OCI-LY7 (cell line): ENCODE results near the gene VKORC1. TPM values are rescaled to one million over a fixed set of nuclear protein-coding genes. Genes with fewer than 3 reads are reported as not detected.

Experiments
- BruUV-seq: library from RNA; stranded (reverse); fragments of 400-500 nt; replicated peaks from 2 replicates; lab custom pipeline; 2021; lab: Mats Ljungman, UMichigan
- CTCF ChIA-PET: fragments of 300-600 bp; sonication (Branson Sonifier 250); formaldehyde crosslinking; loops from one replicate; lab custom pipeline; 2022; ENCODE audit warnings: antibody characterized with exemption; ENCODE audit not compliant: unreplicated experiment; lab: Charles Lee
- POLR2A ChIA-PET: fragments of 300-600 bp; sonication (Branson Sonifier 250); formaldehyde crosslinking; loops from one replicate; lab custom pipeline; 2022; ENCODE audit warnings: antibody characterized with exemption; lab: Charles Lee
- DNase-seq: peaks from one replicate; pipeline ENCODE4 v3.0.0-alpha.2; 2015; ENCODE audit warnings: low spot score
- H2AFZ ChIP-seq: fragments of 200-600 bp; sonication (generic), shearing (Covaris generic); 2 replicates; pipeline ENCODE4 v1.6.1; 2014; ENCODE audit warnings: mild to moderate bottlenecking, antibody characterized with exemption, low read length, moderate library complexity
- H3K27ac ChIP-seq: fragments of 200-600 bp; sonication (generic); 2 replicates; pipeline ENCODE4 v1.5.1; 2014; ENCODE audit warnings: mixed run types, low read depth, mild to moderate bottlenecking, moderate library complexity, low read length, inconsistent platforms; ENCODE audit not compliant: poor library complexity, severe bottlenecking
- H3K36me3 ChIP-seq: fragments of 200-600 bp; sonication (generic); 2 replicates; pipeline ENCODE4 v1.6.1; 2014; ENCODE audit warnings: mild to moderate bottlenecking, antibody characterized with exemption, low read length, moderate library complexity, mixed read lengths; ENCODE audit not compliant: insufficient read depth
- H3K4me1 ChIP-seq: fragments of 200-600 bp; sonication (generic); 2 replicates; pipeline ENCODE4 v1.5.1; 2014; ENCODE audit warnings: mild to moderate bottlenecking, low read length; ENCODE audit not compliant: insufficient read depth, poor library complexity, severe bottlenecking
- H3K4me2 ChIP-seq: fragments of 200-600 bp; sonication (generic); 2 replicates; pipeline ENCODE4 v1.6.1; 2014; ENCODE audit warnings: mild to moderate bottlenecking, low read length
- H3K4me3 ChIP-seq: fragments of 200-600 bp; sonication (generic); 2 replicates; pipeline ENCODE4 v1.5.1; 2014; ENCODE audit warnings: mild to moderate bottlenecking, low read depth, low read length; ENCODE audit not compliant: poor library complexity, severe bottlenecking
- H3K79me2 ChIP-seq: fragments of 200-600 bp; sonication (generic); 2 replicates; pipeline ENCODE4 v1.6.1; 2016; ENCODE audit warnings: low read depth, mild to moderate bottlenecking, low read length, moderate library complexity, mixed read lengths; ENCODE audit not compliant: insufficient read depth
- H3K9me2 ChIP-seq: fragments of 200-600 bp; sonication (generic); 2 replicates; pipeline ENCODE4 v1.6.1; 2016; ENCODE audit warnings: mild to moderate bottlenecking, low read length, mixed read lengths; ENCODE audit not compliant: insufficient read depth
- H3K9me3 ChIP-seq: fragments of 200-600 bp; sonication (generic); 2 replicates; pipeline ENCODE4 v1.6.1; 2014; ENCODE audit warnings: mild to moderate bottlenecking, mixed run types, low read length, mixed read lengths
- H4K20me1 ChIP-seq: fragments of 200-600 bp; sonication (generic); 2 replicates; pipeline ENCODE4 v1.6.1; 2014; ENCODE audit warnings: mild to moderate bottlenecking, antibody characterized with exemption, low read length, moderate library complexity, mixed read lengths; ENCODE audit not compliant: insufficient read depth
- CTCF ChIP-seq: fragments of 200-600 bp; sonication (generic); conservative IDR thresholded peaks from 2 replicates; pipeline ENCODE4 v1.5.1; 2014; ENCODE audit warnings: mild to moderate bottlenecking, antibody characterized with exemption, low read length, moderate library complexity, mixed read lengths
- EZH2phosphoT487 ChIP-seq: fragments of 200-600 bp; sonication (generic); IDR thresholded peaks from 2 replicates; pipeline ENCODE4 v1.6.1; 2018; ENCODE audit warnings: low read depth, borderline replicate concordance, mild to moderate bottlenecking, mixed run types, antibody characterized with exemption, low read length, moderate library complexity, mixed read lengths
- intact Hi-C: fragments of 100-400 bp; cut with micrococcal nuclease; formaldehyde crosslinking; loops from one replicate; pipeline ENCODE4 v1.10.0; 2022; ENCODE audit not compliant: unreplicated experiment
- total RNA-seq, 2 experiments: library from RNA; depleted of rRNA in 1 of 2; stranded (reverse); fragments of >200 nt in 1 of 2; shearing (Covaris generic) in 1 of 2; gene quantifications; 2 replicates each; pipeline ENCODE4 v1.2.3, GENCODE V29; 2014 to 2022

VKORC1 gene
- total RNA-seq, 2 experiments from 2014 or later, result 69.3 to 70.2 TPM

- peak overlapping the region; percentile 88 for H3K4me3 ChIP-seq
- H4K20me1 ChIP-seq, result no peaks in the 10 kb centered on the region
- H2AFZ ChIP-seq, result peak overlapping the region; percentile 75
- H3K9me3 ChIP-seq, result no peaks in the 10 kb centered on the region
- peaks cover 24% of the 10 kb centered on the region for H3K36me3 ChIP-seq
- TF ChIP-seq CTCF (no peak), EZH2phosphoT487 (no peak)
- CTCF ChIA-PET, result interaction anchor here (0.6 kb wide), 1 partner anchor 44 kb away, joined by 8 read pairs; the partner anchor contains the start of gene KAT8
- intact Hi-C loops, result loop anchor here (1.0 to 5.0 kb wide), 3 partner anchors 69 to 116 kb away; partner anchors contain the start of gene SETD1A
- H3K9me2 ChIP-seq, result no peaks in the 10 kb centered on the region
- H3K4me2 ChIP-seq, result peak overlapping the region; percentile 95
- POLR2A ChIA-PET, result interaction anchor here (0.5 to 1.7 kb wide), 5 partner anchors 19 to 386 kb away, joined by 3 to 7 read pairs (median 3); partner anchors contain the start of genes ARMC5, KAT8 and VKORC1
- peak; percentile 89 for DNase-seq
- peaks cover 15% of the 10 kb centered on the region for H3K4me1 ChIP-seq
- BruUV-seq, result TSS peak; percentile 73
- peaks cover 55% of the 10 kb centered on the region for H3K79me2 ChIP-seq
- peak overlapping the region; percentile 84 for H3K27ac ChIP-seq
These were observed 21.2 kb downstream of the VKORC1 start for GRCh38 chr16:31073142-31073969.

- H3K9me2 ChIP-seq, result no peaks in the 10 kb centered on the region
- peak; percentile 61 for DNase-seq
- H3K4me1 ChIP-seq, result peaks cover 15% of the 10 kb centered on the region
- peak overlapping the region; percentile 88 for H3K4me3 ChIP-seq
- no peak for TF ChIP-seq CTCF
- no peak for TF ChIP-seq EZH2phosphoT487
- ChIA-PET CTCF (no interaction called here), POLR2A (interaction anchor here (1.0 to 1.7 kb wide), 3 partner anchors 20 to 27 kb away, joined by 3 to 7 read pairs (median 3); partner anchors contain the start of gene VKORC1)
- H4K20me1 ChIP-seq, result no peaks in the 10 kb centered on the region
- H3K79me2 ChIP-seq, result peaks cover 55% of the 10 kb centered on the region
- peak overlapping the region; percentile 84 for H3K27ac ChIP-seq
- H2AFZ ChIP-seq, result peak overlapping the region; percentile 75
- H3K4me2 ChIP-seq, result peak overlapping the region; percentile 95
- BruUV-seq, result no TSS peak
- intact Hi-C loops, result loop anchor here (1.0 to 5.0 kb wide), 3 partner anchors 70 to 115 kb away; partner anchors contain the start of gene SETD1A
- no peaks in the 10 kb centered on the region for H3K9me3 ChIP-seq
- H3K36me3 ChIP-seq, result peaks cover 17% of the 10 kb centered on the region
These were observed 22.0 kb downstream of the VKORC1 start for GRCh38 chr16:31072540-31073141.
